ENCODE data around the gene NRXN3.

Gene NRXN3

GRCh38 chr14:78608998-78609787 lies 439.0 kb downstream of the NRXN3 start:
- no peaks in the 10 kb centered on the region for H3K4me1 Mint-ChIP-seq (ENCODE audit: low read depth)
- H3K4me3 Mint-ChIP-seq = no peak overlapping the region
- DNase-seq (ENCODE audit: low spot score) = no peak
- no peak overlapping the region for H3K27ac Mint-ChIP-seq
- H3K9me3 Mint-ChIP-seq = no peaks in the 10 kb centered on the region
- no peaks in the 10 kb centered on the region for H3K27me3 Mint-ChIP-seq (ENCODE audit: low read depth)
- no peaks in the 10 kb centered on the region for H3K36me3 Mint-ChIP-seq (ENCODE audit: low read depth)

- Mint-ChIP-seq H3K27me3 (ENCODE audit: low read depth) (no peaks in the 10 kb centered on the region), H3K27ac (no peak overlapping the region), H3K36me3 (ENCODE audit: low read depth) (no peaks in the 10 kb centered on the region), H3K4me3 (no peak overlapping the region), H3K4me1 (ENCODE audit: low read depth) (no peaks in the 10 kb centered on the region), H3K9me3 (no peaks in the 10 kb centered on the region)
- DNase-seq (ENCODE audit: low spot score) = no peak
These were observed 440.8 kb downstream of the NRXN3 start for GRCh38 chr14:78610994-78611393.

- Mint-ChIP-seq H3K9me3 (no peaks in the 10 kb centered on the region), H3K4me1 (ENCODE audit: low read depth) (no peaks in the 10 kb centered on the region), H3K4me3 (no peak overlapping the region), H3K36me3 (ENCODE audit: low read depth) (no peaks in the 10 kb centered on the region), H3K27ac (no peak overlapping the region), H3K27me3 (ENCODE audit: low read depth) (no peaks in the 10 kb centered on the region)
- no peak for DNase-seq (ENCODE audit: low spot score)
These were observed 441.8 kb downstream of the NRXN3 start for GRCh38 chr14:78611796-78612571.

GRCh38 chr14:78612666-78613065 lies 442.5 kb downstream of the NRXN3 start:
- no peak overlapping the region for H3K27ac Mint-ChIP-seq
- DNase-seq (ENCODE audit: low spot score) = no peak
- H3K9me3 Mint-ChIP-seq = no peaks in the 10 kb centered on the region
- no peaks in the 10 kb centered on the region for H3K27me3 Mint-ChIP-seq (ENCODE audit: low read depth)
- no peaks in the 10 kb centered on the region for H3K36me3 Mint-ChIP-seq (ENCODE audit: low read depth)
- H3K4me3 Mint-ChIP-seq = no peak overlapping the region
- no peaks in the 10 kb centered on the region for H3K4me1 Mint-ChIP-seq (ENCODE audit: low read depth)

GRCh38 chr14:78614593-78614992 lies 444.4 kb downstream of the NRXN3 start:
- Mint-ChIP-seq H3K9me3 (no peaks in the 10 kb centered on the region), H3K36me3 (ENCODE audit: low read depth) (no peaks in the 10 kb centered on the region), H3K4me1 (ENCODE audit: low read depth) (no peaks in the 10 kb centered on the region), H3K27me3 (ENCODE audit: low read depth) (no peaks in the 10 kb centered on the region), H3K27ac (no peak overlapping the region), H3K4me3 (no peak overlapping the region)
- no peak for DNase-seq (ENCODE audit: low spot score)

GRCh38 chr14:78617735-78618134 lies 447.6 kb downstream of the NRXN3 start:
- H3K36me3 Mint-ChIP-seq (ENCODE audit: low read depth) = no peaks in the 10 kb centered on the region
- H3K9me3 Mint-ChIP-seq = no peaks in the 10 kb centered on the region
- no peaks in the 10 kb centered on the region for H3K27me3 Mint-ChIP-seq (ENCODE audit: low read depth)
- H3K4me3 Mint-ChIP-seq = no peak overlapping the region
- DNase-seq (ENCODE audit: low spot score) = no peak
- H3K27ac Mint-ChIP-seq = no peak overlapping the region
- no peaks in the 10 kb centered on the region for H3K4me1 Mint-ChIP-seq (ENCODE audit: low read depth)

GRCh38 chr14:78618368-78618767 lies 448.2 kb downstream of the NRXN3 start:
- no peak for DNase-seq (ENCODE audit: low spot score)
- Mint-ChIP-seq H3K36me3 (ENCODE audit: low read depth) (no peaks in the 10 kb centered on the region), H3K4me3 (no peak overlapping the region), H3K4me1 (ENCODE audit: low read depth) (no peaks in the 10 kb centered on the region), H3K27me3 (ENCODE audit: low read depth) (no peaks in the 10 kb centered on the region), H3K27ac (no peak overlapping the region), H3K9me3 (no peaks in the 10 kb centered on the region)

- H3K4me3 Mint-ChIP-seq = no peak overlapping the region
- no peaks in the 10 kb centered on the region for H3K27me3 Mint-ChIP-seq (ENCODE audit: low read depth)
- no peaks in the 10 kb centered on the region for H3K4me1 Mint-ChIP-seq (ENCODE audit: low read depth)
- no peak overlapping the region for H3K27ac Mint-ChIP-seq
- DNase-seq (ENCODE audit: low spot score) = no peak
- H3K9me3 Mint-ChIP-seq = no peaks in the 10 kb centered on the region
- no peaks in the 10 kb centered on the region for H3K36me3 Mint-ChIP-seq (ENCODE audit: low read depth)
These were observed 456.9 kb downstream of the NRXN3 start for GRCh38 chr14:78627114-78627513.

- Mint-ChIP-seq H3K4me3 (no peak overlapping the region), H3K4me1 (ENCODE audit: low read depth) (no peaks in the 10 kb centered on the region), H3K9me3 (no peaks in the 10 kb centered on the region), H3K27me3 (ENCODE audit: low read depth) (no peaks in the 10 kb centered on the region), H3K27ac (no peak overlapping the region), H3K36me3 (ENCODE audit: low read depth) (no peaks in the 10 kb centered on the region)
- DNase-seq (ENCODE audit: low spot score) = no peak
These were observed 461.4 kb downstream of the NRXN3 start for GRCh38 chr14:78631551-78631950.

GRCh38 chr14:78633752-78634151 lies 463.6 kb downstream of the NRXN3 start:
- no peak for DNase-seq (ENCODE audit: low spot score)
- no peaks in the 10 kb centered on the region for H3K4me1 Mint-ChIP-seq (ENCODE audit: low read depth)
- no peaks in the 10 kb centered on the region for H3K27me3 Mint-ChIP-seq (ENCODE audit: low read depth)
- H3K27ac Mint-ChIP-seq = no peak overlapping the region
- no peaks in the 10 kb centered on the region for H3K9me3 Mint-ChIP-seq
- H3K36me3 Mint-ChIP-seq (ENCODE audit: low read depth) = no peaks in the 10 kb centered on the region
- H3K4me3 Mint-ChIP-seq = no peak overlapping the region

- no peaks in the 10 kb centered on the region for H3K36me3 Mint-ChIP-seq (ENCODE audit: low read depth)
- no peak overlapping the region for H3K27ac Mint-ChIP-seq
- no peaks in the 10 kb centered on the region for H3K4me1 Mint-ChIP-seq (ENCODE audit: low read depth)
- no peaks in the 10 kb centered on the region for H3K9me3 Mint-ChIP-seq
- no peak for DNase-seq (ENCODE audit: low spot score)
- no peak overlapping the region for H3K4me3 Mint-ChIP-seq
- H3K27me3 Mint-ChIP-seq (ENCODE audit: low read depth) = no peaks in the 10 kb centered on the region
These were observed 467.3 kb downstream of the NRXN3 start for GRCh38 chr14:78637489-78637888.

GRCh38 chr14:78637908-78638475 lies 467.8 kb downstream of the NRXN3 start:
- Mint-ChIP-seq H3K36me3 (ENCODE audit: low read depth) (no peaks in the 10 kb centered on the region), H3K27ac (no peak overlapping the region), H3K4me3 (no peak overlapping the region), H3K9me3 (no peaks in the 10 kb centered on the region), H3K4me1 (ENCODE audit: low read depth) (no peaks in the 10 kb centered on the region), H3K27me3 (ENCODE audit: low read depth) (no peaks in the 10 kb centered on the region)
- DNase-seq (ENCODE audit: low spot score) = no peak

- H3K9me3 Mint-ChIP-seq = no peaks in the 10 kb centered on the region
- no peaks in the 10 kb centered on the region for H3K27me3 Mint-ChIP-seq (ENCODE audit: low read depth)
- no peaks in the 10 kb centered on the region for H3K4me1 Mint-ChIP-seq (ENCODE audit: low read depth)
- no peaks in the 10 kb centered on the region for H3K36me3 Mint-ChIP-seq (ENCODE audit: low read depth)
- H3K4me3 Mint-ChIP-seq = no peak overlapping the region
- no peak for DNase-seq (ENCODE audit: low spot score)
- no peak overlapping the region for H3K27ac Mint-ChIP-seq
These were observed 468.8 kb downstream of the NRXN3 start for GRCh38 chr14:78638926-78639325.

- Mint-ChIP-seq H3K9me3 (no peaks in the 10 kb centered on the region), H3K27me3 (ENCODE audit: low read depth) (no peaks in the 10 kb centered on the region), H3K4me3 (no peak overlapping the region), H3K4me1 (ENCODE audit: low read depth) (no peaks in the 10 kb centered on the region), H3K36me3 (ENCODE audit: low read depth) (no peaks in the 10 kb centered on the region), H3K27ac (no peak overlapping the region)
- DNase-seq (ENCODE audit: low spot score) = no peak
These were observed 474.8 kb downstream of the NRXN3 start for GRCh38 chr14:78644824-78645559.
